K562 (cell line): ENCODE data around the gene TMEM143. TPM values are rescaled to one million over a fixed set of nuclear protein-coding genes. Genes with fewer than 3 reads are reported as not detected.

Experiments used
- CBFA2T3 ChIP-seq: fragments of 450-650 bp; IDR thresholded peaks from 2 replicates; pipeline ENCODE4 v1.6.1; 2017
- CBX8 ChIP-seq: fragments of 200-600 bp; sonication (generic); IDR thresholded peaks from 2 replicates; pipeline ENCODE4 v1.6.1; 2012; ENCODE audit warnings: borderline replicate concordance, mixed run types, low read depth, mild to moderate bottlenecking, moderate library complexity, mixed read lengths, low read length, control low read depth, inconsistent platforms; ENCODE audit not compliant: poor library complexity, severe bottlenecking; ENCODE audit errors: extremely low read depth
- FOSL1 ChIP-seq: fragments of 200-800 bp; sonication (Bioruptor generic); conservative IDR thresholded peaks from 2 replicates; pipeline ENCODE4 v1.6.1; 2016; ENCODE audit warnings: missing genetic modification characterization, missing compliant biosample characterization
- FOXA1 ChIP-seq: fragments of 450-650 bp; IDR thresholded peaks from 2 replicates; pipeline ENCODE4 v1.6.1; 2016; ENCODE audit warnings: mild to moderate bottlenecking, borderline replicate concordance
- HES1 ChIP-seq: fragments of 450-650 bp; IDR thresholded peaks from 2 replicates; pipeline ENCODE4 v1.6.1; 2016; ENCODE audit warnings: low read depth, mild to moderate bottlenecking, moderate library complexity
- HOXB6 ChIP-seq: fragments of 250-450 bp; sonication (Bioruptor Pico); IDR thresholded peaks from 2 replicates; pipeline ENCODE4 v1.5.1; 2022; ENCODE audit warnings: mild to moderate bottlenecking, borderline replicate concordance
- NR4A1 ChIP-seq, 2 experiments: fragments of 250-450 bp in 1 of 2; fragments of 450-650 bp in 1 of 2; sonication (Bioruptor Pico) in 1 of 2; IDR thresholded peaks; 2 replicates each; pipeline versions ENCODE4 v1.4.0 to v1.6.1; 2016 to 2020; ENCODE audit warnings: mild to moderate bottlenecking in 2 of 2, missing compliant biosample characterization in 1 of 2, missing genetic modification characterization in 1 of 2, moderate library complexity in 1 of 2
- PPARD ChIP-seq: fragments of 250-450 bp; sonication (Bioruptor Pico); IDR thresholded peaks from 2 replicates; pipeline ENCODE4 v1.8.0; 2022; ENCODE audit warnings: inconsistent platforms, mild to moderate bottlenecking, moderate library complexity
- SAFB ChIP-seq: fragments of 200-400 bp; formaldehyde crosslinking; IDR thresholded peaks from 2 replicates; pipeline ENCODE4 v1.6.1; 2017; ENCODE audit warnings: low read depth, low read length, borderline replicate concordance
- SMARCA5 ChIP-seq: fragments of 450-650 bp; IDR thresholded peaks from 2 replicates; pipeline ENCODE4 v1.6.1; 2016
- TAF9B ChIP-seq: fragments of 450-650 bp; IDR thresholded peaks from 2 replicates; pipeline ENCODE4 v1.6.1; 2018; ENCODE audit warnings: mild to moderate bottlenecking; ENCODE audit not compliant: partially characterized antibody
- TEAD2 ChIP-seq: fragments of 450-650 bp; IDR thresholded peaks from 2 replicates; pipeline ENCODE4 v1.6.1; 2016; ENCODE audit warnings: missing genetic modification characterization, control low read depth, missing compliant biosample characterization
- TOE1 ChIP-seq, 2 experiments: fragments of 450-650 bp in 1 of 2; sonication (generic) in 1 of 2; formaldehyde crosslinking in 1 of 2; IDR thresholded peaks; 2 replicates each; pipeline versions ENCODE4 v1.7.1 to v1.8.0; 2016 to 2022; ENCODE audit warnings: borderline replicate concordance in 2 of 2, mild to moderate bottlenecking in 2 of 2, antibody characterized with exemption in 1 of 2, inconsistent platforms in 1 of 2, low read depth in 1 of 2, missing genetic modification reagents in 1 of 2, moderate library complexity in 1 of 2
- ZBTB2 ChIP-seq: fragments of 450-650 bp; IDR thresholded peaks from 2 replicates; pipeline ENCODE4 v1.6.1; 2016; ENCODE audit warnings: antibody characterized with exemption
- ZFX ChIP-seq: sonication (generic); formaldehyde crosslinking; IDR thresholded peaks from 2 replicates; pipeline ENCODE4 v1.8.0; 2022; ENCODE audit warnings: mild to moderate bottlenecking, missing genetic modification reagents, moderate library complexity
- ZKSCAN1 ChIP-seq: fragments of 150-350 bp; IDR thresholded peaks from 2 replicates; pipeline ENCODE4 v1.6.1; 2016; ENCODE audit warnings: low read depth, low read length
- ZNF121 ChIP-seq: sonication (generic); formaldehyde crosslinking; conservative IDR thresholded peaks from 2 replicates; pipeline ENCODE4 v1.8.0; 2022; ENCODE audit warnings: missing genetic modification reagents
- polyA plus RNA-seq, 8 experiments: library from polyadenylated mRNA; depleted of rRNA in 4 of 8; stranded (reverse) in 5 of 8; unstranded in 3 of 8; fragments of >200 nt; fragmentation: Nextera tagmentation in 2 of 8; fragmentation: Illumina TruSeq in 1 of 8; extraction: Ambion mirVana in 2 of 8; extraction: Trizol in 1 of 8; gene quantifications; 2 replicates each; pipeline versions ENCODE4 v1.2.1 to v1.2.3, GENCODE V29; 2011 to 2014; ENCODE audit warnings: inconsistent platforms in 1 of 8, missing spikeins in 1 of 8
- total RNA-seq, 7 experiments: library from RNA; depleted of rRNA in 6 of 7; stranded (reverse); fragments of >200 nt in 6 of 7; fragmentation: Illumina TruSeq in 2 of 7; extraction: Trizol in 2 of 7; gene quantifications; 2 replicates each; pipeline versions ENCODE4 v1.2.1 to v1.2.3, GENCODE V29; 2011 to 2021; ENCODE audit warnings: low replicate concordance in 1 of 7
- TF ChIP-seq, protein P1 (sequence below): sonication (generic); formaldehyde crosslinking; IDR thresholded peaks from 2 replicates; pipeline ENCODE4 v1.8.0; 2022; ENCODE audit warnings: missing genetic modification reagents, mild to moderate bottlenecking, moderate library complexity, borderline replicate concordance

TMEM143 gene
- total and polyA plus RNA-seq, 9 of the 15 experiments (the other 6 are each of a cell fraction or from before 2014, with no cell fraction given), result 0.66 to 8.8 (median 4.3) TPM

GRCh38 chr19:48290771-48291488 lies 72.8 kb downstream of the TMEM143 start (continued):
- no peak for TF ChIP-seq ZNF121 (CRISPR knock-in tag)
- no peak for TF ChIP-seq NR4A1 (CRISPR knock-in tag; IDR thresholded peaks at IDR 0.05)
- no peak for TF ChIP-seq NR4A1 (tag; IDR thresholded peaks at IDR 0.05)
- no peak for TF ChIP-seq CBFA2T3
- peak; percentile 42; the same call in 1 of the 2 replicates for TF ChIP-seq TOE1 (IDR thresholded peaks at IDR 0.05; ENCODE audit: borderline replicate concordance)
- no peak for TF ChIP-seq TOE1 (CRISPR knock-in tag; IDR thresholded peaks at IDR 0.05; ENCODE audit: borderline replicate concordance, low read depth)
- TF ChIP-seq FOXA1, result no peak
- TF ChIP-seq ZBTB2, result 0 out of 2 replicates have a peak, but pooled peaks have one; percentile 33
- no peak for TF ChIP-seq PPARD
- no peak for TF ChIP-seq HES1
- TF ChIP-seq SMARCA5, result peak; percentile 36; the same call in 1 of the 2 replicates
- TF ChIP-seq FOSL1 (tag), result 0 out of 2 replicates have a peak, but pooled peaks have one; percentile 20
- no peak for TF ChIP-seq ZFX (CRISPR knock-in tag)
- peak; percentile 17; the same call in 1 of the 2 replicates for TF ChIP-seq ZKSCAN1
- TF ChIP-seq CBX8, result no peak
- no peak for TF ChIP-seq HOXB6 (CRISPR knock-in tag)
- no peak for TF ChIP-seq TEAD2 (tag)
- peak; percentile 40; the same call in 1 of the 2 replicates for TF ChIP-seq SAFB
- TF ChIP-seq, protein P1, sequence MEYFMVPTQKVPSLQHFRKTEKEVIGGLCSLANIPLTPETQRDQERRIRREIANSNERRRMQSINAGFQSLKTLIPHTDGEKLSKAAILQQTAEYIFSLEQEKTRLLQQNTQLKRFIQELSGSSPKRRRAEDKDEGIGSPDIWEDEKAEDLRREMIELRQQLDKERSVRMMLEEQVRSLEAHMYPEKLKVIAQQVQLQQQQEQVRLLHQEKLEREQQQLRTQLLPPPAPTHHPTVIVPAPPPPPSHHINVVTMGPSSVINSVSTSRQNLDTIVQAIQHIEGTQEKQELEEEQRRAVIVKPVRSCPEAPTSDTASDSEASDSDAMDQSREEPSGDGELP, result peak; percentile 24; the same call in 1 of the 2 replicates
- TF ChIP-seq TAF9B, result no peak
